Coronary artery (tissue), 2 donors: ENCODE results near the gene OR52E1.

Source experiments
- DNase-seq: peaks from one replicate; pipeline ENCODE4 v3.0.0-alpha.2; 2017; ENCODE audit warnings: low spot score
- H3K27ac ChIP-seq, 2 donors: fragments of 200-600 bp; sonication (generic); one replicate each; pipeline ENCODE4 v1.5.1; 2016 to 2019
- H3K4me3 ChIP-seq: fragments of 200-600 bp; sonication (generic); 2 replicates; pipeline ENCODE4 v1.5.1; 2016; ENCODE audit warnings: mild to moderate bottlenecking, moderate library complexity
- TF ChIP-seq, protein P1 (sequence below): fragments of 200-600 bp; sonication (generic); IDR thresholded peaks from one replicate; pipeline ENCODE4 v1.5.1; 2019; ENCODE audit warnings: antibody characterized with exemption

OR52E1 gene

DNA sequence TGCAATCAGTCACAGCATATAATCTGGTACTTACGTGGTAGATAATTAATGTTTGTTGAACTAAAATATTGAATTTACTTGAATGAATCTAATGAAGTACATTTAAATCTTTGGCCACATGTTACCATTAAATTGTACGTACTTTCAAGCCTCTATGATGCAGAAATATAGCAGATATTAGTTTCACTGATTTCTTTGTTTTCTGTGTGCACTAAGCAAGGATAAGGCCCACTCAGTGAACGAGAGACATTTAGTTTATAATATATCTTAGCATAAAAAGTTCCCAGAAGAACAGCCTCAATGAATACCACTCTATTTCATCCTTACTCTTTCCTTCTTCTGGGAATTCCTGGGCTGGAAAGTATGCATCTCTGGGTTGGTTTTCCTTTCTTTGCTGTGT is at the start of gene OR52E1:
Gene OR52E1 (plus strand): TSS at position 301 of the 400 bp plus-strand sequence.
- TF ChIP-seq, protein P1, sequence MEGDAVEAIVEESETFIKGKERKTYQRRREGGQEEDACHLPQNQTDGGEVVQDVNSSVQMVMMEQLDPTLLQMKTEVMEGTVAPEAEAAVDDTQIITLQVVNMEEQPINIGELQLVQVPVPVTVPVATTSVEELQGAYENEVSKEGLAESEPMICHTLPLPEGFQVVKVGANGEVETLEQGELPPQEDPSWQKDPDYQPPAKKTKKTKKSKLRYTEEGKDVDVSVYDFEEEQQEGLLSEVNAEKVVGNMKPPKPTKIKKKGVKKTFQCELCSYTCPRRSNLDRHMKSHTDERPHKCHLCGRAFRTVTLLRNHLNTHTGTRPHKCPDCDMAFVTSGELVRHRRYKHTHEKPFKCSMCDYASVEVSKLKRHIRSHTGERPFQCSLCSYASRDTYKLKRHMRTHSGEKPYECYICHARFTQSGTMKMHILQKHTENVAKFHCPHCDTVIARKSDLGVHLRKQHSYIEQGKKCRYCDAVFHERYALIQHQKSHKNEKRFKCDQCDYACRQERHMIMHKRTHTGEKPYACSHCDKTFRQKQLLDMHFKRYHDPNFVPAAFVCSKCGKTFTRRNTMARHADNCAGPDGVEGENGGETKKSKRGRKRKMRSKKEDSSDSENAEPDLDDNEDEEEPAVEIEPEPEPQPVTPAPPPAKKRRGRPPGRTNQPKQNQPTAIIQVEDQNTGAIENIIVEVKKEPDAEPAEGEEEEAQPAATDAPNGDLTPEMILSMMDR = no peak
- no peak for DNase-seq
- Histone ChIP-seq H3K27ac (no peak within 1 kb of the TSS), H3K4me3 (no peak within 1 kb of the TSS)

DNA sequence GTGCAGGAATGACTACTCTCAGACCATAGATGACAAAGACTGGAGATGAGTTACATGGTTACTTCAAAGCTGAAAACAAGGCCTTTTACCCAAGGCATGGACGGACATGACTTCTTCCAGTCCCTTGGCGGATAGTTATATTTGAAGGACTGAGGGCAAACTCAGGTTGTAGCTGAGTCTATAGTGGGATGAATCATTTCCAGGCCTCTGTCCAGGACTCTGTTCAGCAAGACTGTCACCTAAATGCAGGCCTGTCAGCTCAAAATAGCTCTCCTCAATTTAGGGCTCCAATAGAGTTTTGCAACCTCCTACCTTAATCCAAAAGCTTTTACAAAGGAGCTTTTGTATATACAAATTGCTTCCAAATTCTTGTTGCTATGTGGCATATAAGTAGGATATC is 47.4 kb upstream of the OR52E1 start:
- Histone ChIP-seq H3K4me3 (no peak overlapping the region), H3K27ac (no peak overlapping the region)
- DNase-seq = no peak
- TF ChIP-seq, protein P1 = no peak

- Histone ChIP-seq H3K4me3 (no peak overlapping the region), H3K27ac (no peak overlapping the region)
- TF ChIP-seq, protein P1 = no peak
- DNase-seq = no peak
These were observed 32.7 kb upstream of the OR52E1 start for GRCh38 chr11:5036669-5037068.

DNA sequence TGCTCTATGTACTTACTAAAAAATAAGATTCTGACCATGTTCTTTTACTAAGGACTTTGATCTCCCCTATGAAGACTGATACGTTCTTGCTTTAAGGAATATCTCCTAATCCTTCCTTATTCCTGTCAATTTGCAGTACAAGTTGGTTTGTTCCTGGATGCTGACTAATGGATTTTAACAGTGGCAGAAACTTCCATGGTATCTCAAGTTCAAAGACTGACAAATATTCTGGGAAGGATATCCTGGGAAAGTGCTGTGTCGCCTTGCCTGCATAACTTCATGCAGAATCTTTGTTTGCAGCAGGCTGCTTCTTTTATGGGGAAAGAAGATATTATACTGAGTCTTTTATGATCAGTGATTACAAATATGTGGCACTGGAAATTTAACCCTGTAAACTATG is 31.4 kb upstream of the OR52E1 start:
- TF ChIP-seq, protein P1 = no peak
- Histone ChIP-seq H3K4me3 (no peak overlapping the region), H3K27ac (no peak overlapping the region)
- no peak for DNase-seq

GRCh38 chr11:5038341-5038740 is 31.0 kb upstream of the OR52E1 start:
- no peak overlapping the region for H3K4me3 ChIP-seq
- TF ChIP-seq, protein P1 = no peak

GRCh38 chr11:5040876-5041275 is 28.5 kb upstream of the OR52E1 start:
- H3K27ac ChIP-seq = no peak overlapping the region
- no peak for DNase-seq
- H3K4me3 ChIP-seq = no peak overlapping the region
- TF ChIP-seq, protein P1 = no peak

More at GRCh38 chr11:5038341-5038740, 31.0 kb upstream of the OR52E1 start:
- DNase-seq = no peak
- H3K27ac ChIP-seq = no peak overlapping the region

- no peak overlapping the region for H3K4me3 ChIP-seq
- no peak overlapping the region for H3K27ac ChIP-seq
- no peak for DNase-seq
- TF ChIP-seq, protein P1 = no peak
These were observed 27.3 kb upstream of the OR52E1 start for GRCh38 chr11:5042091-5042490.
